Common myeloid progenitor, CD34-positive (primary cell): Measurements from ENCODE around the gene TOGARAM1.

ENCODE experiments used
- CTCF ChIA-PET: fragments of 350-600 bp; sonication (Branson Sonifier 250); formaldehyde crosslinking; loops from one replicate; lab custom pipeline; 2021; ENCODE audit warnings: antibody characterized with exemption; lab: Charles Lee
- POLR2A ChIA-PET: fragments of 350-600 bp; sonication (Branson Sonifier 250); formaldehyde crosslinking; loops from one replicate; lab custom pipeline; 2021; ENCODE audit warnings: antibody characterized with exemption; lab: Charles Lee
- DNase-seq, 3 donors: peaks; one replicate each; pipeline versions ENCODE4 v3.0.0 to v3.0.0-alpha.2; 2013
- H3K27ac ChIP-seq, 2 experiments: 1 replicate in 1 of 2; 2 replicates in 1 of 2; pipeline ENCODE4 v1.7.0; 2013; ENCODE audit warnings: inconsistent platforms in 2 of 2, low read length in 2 of 2, mild to moderate bottlenecking in 2 of 2, low read depth in 1 of 2, moderate library complexity in 1 of 2; ENCODE audit not compliant: severe bottlenecking in 2 of 2, insufficient read depth in 1 of 2, poor library complexity in 1 of 2
- H3K27me3 ChIP-seq, 5 experiments: replicated peaks in 2 of 5; 1 replicate in 3 of 5; 2 replicates in 2 of 5; pipeline versions ENCODE4 v1.6.1 to v1.7.0; 2013; ENCODE audit warnings: low read length in 4 of 5, mild to moderate bottlenecking in 2 of 5, moderate library complexity in 2 of 5, inconsistent platforms in 1 of 5; ENCODE audit not compliant: insufficient read depth in 5 of 5, control insufficient read depth in 4 of 5
- H3K36me3 ChIP-seq, 4 experiments: 1 replicate in 2 of 4; 2 replicates in 2 of 4; pipeline versions ENCODE4 v1.6.1 to v1.7.0; 2013; ENCODE audit warnings: low read length in 3 of 4, control low read depth in 1 of 4, mild to moderate bottlenecking in 1 of 4; ENCODE audit not compliant: control insufficient read depth in 4 of 4, insufficient read depth in 4 of 4
- H3K4me1 ChIP-seq, 4 experiments: 1 replicate in 3 of 4; 2 replicates in 1 of 4; pipeline versions ENCODE4 v1.6.1 to v1.7.1; 2013; ENCODE audit warnings: low read length in 3 of 4, mild to moderate bottlenecking in 3 of 4, control low read depth in 1 of 4, inconsistent platforms in 1 of 4, moderate library complexity in 1 of 4; ENCODE audit not compliant: control insufficient read depth in 4 of 4, insufficient read depth in 4 of 4; ENCODE audit errors: control extremely low read depth in 1 of 4
- H3K4me3 ChIP-seq, 7 experiments: 1 replicate in 4 of 7; 2 replicates in 3 of 7; pipeline versions ENCODE4 v1.5.1 to v1.7.0; 2013; ENCODE audit warnings: mild to moderate bottlenecking in 7 of 7, low read length in 6 of 7, moderate library complexity in 6 of 7, inconsistent platforms in 2 of 7, low read depth in 2 of 7, control low read depth in 1 of 7; ENCODE audit not compliant: insufficient read depth in 4 of 7, control insufficient read depth in 1 of 7; ENCODE audit errors: extremely low read depth in 1 of 7
- H3K9me3 ChIP-seq, 5 experiments: 1 replicate in 4 of 5; 2 replicates in 1 of 5; pipeline versions ENCODE4 v1.6.1 to v1.7.1; 2013; ENCODE audit warnings: low read length in 4 of 5, mild to moderate bottlenecking in 2 of 5, inconsistent platforms in 1 of 5, low read depth in 1 of 5, moderate library complexity in 1 of 5; ENCODE audit not compliant: control insufficient read depth in 4 of 5, insufficient read depth in 2 of 5; ENCODE audit errors: control extremely low read depth in 1 of 5
- WGBS: methylation state at CpG from one replicate; pipeline ENCODE4 v1.1.5; 2013; ENCODE audit not compliant: insufficient coverage; 5-methylcytosine and 5-hydroxymethylcytosine counted together

TOGARAM1 gene

DNA sequence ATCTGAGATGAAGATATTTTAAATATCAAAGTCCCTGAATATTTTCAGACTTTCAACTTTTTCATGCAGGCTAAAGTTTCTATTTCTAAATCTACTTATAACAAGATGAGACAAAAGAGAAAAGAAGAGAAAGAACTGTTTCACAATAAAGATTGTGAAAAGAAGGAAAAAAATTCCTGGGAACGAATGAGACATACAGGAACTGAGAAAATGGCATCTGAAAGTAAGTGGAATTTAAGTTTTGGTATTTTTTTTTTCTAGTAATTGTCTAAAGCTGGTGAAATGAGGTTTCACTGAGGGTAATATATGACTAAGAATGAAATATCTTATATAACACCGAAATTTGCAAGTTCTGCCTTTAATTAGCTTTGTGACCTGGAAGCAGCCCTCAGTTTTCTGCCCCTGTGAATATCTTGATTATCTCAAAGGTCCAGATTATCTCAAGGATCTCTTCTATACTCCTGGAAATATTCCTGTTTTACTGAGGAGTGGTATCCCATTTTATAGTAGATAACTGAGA, 66.2 kb downstream of the TOGARAM1 start:
- POLR2A ChIA-PET = no interaction called here

GRCh38 chr14:45034730-45035129, 72.7 kb downstream of the TOGARAM1 start:
- no peak overlapping the region for H3K27ac ChIP-seq
- H3K4me3 ChIP-seq = no peak overlapping the region
- no peaks in the 10 kb centered on the region for H3K27me3 ChIP-seq
- ChIA-PET POLR2A (no interaction called here), CTCF (no interaction called here)
- no peaks in the 10 kb centered on the region for H3K4me1 ChIP-seq
- no peak for DNase-seq
- H3K9me3 ChIP-seq = peaks cover 0 to 17% (median 12%) of the 10 kb centered on the region in 5 experiments
- peaks cover 18 to 70% (median 37%) of the 10 kb centered on the region in 4 experiments for H3K36me3 ChIP-seq

More for the DNA sequence above, 66.2 kb downstream of the TOGARAM1 start:
- H3K27ac ChIP-seq = no peak overlapping the region
- DNase-seq = no peak
- H3K36me3 ChIP-seq = peaks cover 5 to 32% (median 12%) of the 10 kb centered on the region in 4 experiments
- no peak overlapping the region for H3K4me3 ChIP-seq
- CTCF ChIA-PET = no interaction called here
- no peaks in the 10 kb centered on the region for H3K9me3 ChIP-seq
- no peaks in the 10 kb centered on the region for H3K27me3 ChIP-seq
- H3K4me1 ChIP-seq = no peaks in the 10 kb centered on the region
- 100% methylated on average over 1 of the region's 2 CpGs for WGBS

DNA sequence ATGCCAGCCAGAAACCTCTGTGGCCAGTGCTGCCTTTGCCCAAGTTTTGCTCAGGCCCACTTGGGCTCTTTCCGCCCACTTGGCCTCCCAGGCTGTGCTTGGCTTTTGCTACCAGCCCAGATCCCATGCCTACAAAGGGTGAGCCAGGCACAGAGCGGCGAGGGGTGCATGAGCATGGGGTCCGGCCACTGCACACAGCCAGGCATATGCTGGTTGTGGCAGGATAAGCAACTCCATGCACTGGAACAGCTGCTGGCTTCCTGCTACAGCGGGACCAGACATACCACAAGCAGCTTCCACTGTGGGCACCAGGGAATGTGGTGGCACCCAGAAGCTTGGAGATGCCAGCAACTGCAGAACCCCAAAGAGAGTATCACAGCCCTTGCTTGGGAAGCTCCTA, 76.3 kb downstream of the TOGARAM1 start:
- 100% methylated on average over 5 of the region's 5 CpGs for WGBS

GRCh38 chr14:45038865-45039264, 76.9 kb downstream of the TOGARAM1 start:
- H3K36me3 ChIP-seq = peaks cover 13 to 50% (median 30%) of the 10 kb centered on the region in 4 experiments
- 100% methylated on average over 2 of the region's 5 CpGs for WGBS
- H3K27ac ChIP-seq = no peak overlapping the region
- peaks cover 0 to 17% (median 13%) of the 10 kb centered on the region in 5 experiments for H3K9me3 ChIP-seq
- no peaks in the 10 kb centered on the region for H3K4me1 ChIP-seq
- POLR2A ChIA-PET = no interaction called here
- H3K27me3 ChIP-seq = no peaks in the 10 kb centered on the region
- CTCF ChIA-PET = interaction anchor here (0.6 to 1.3 kb wide), 2 partner anchors 9 to 1951 kb away, joined by 5 to 6 read pairs; no protein-coding TSS in a partner anchor
- peak in 2 of 3 donors; percentile 4 to 19 for DNase-seq
- no peak overlapping the region for H3K4me3 ChIP-seq

More for the DNA sequence above, 76.3 kb downstream of the TOGARAM1 start:
- H3K4me3 ChIP-seq = no peak overlapping the region
- H3K27me3 ChIP-seq = no peaks in the 10 kb centered on the region
- H3K27ac ChIP-seq = no peak overlapping the region
- CTCF ChIA-PET = interaction anchor here (1.3 kb wide), 1 partner anchor 9 kb away, joined by 6 read pairs; no protein-coding TSS in a partner anchor
- no peaks in the 10 kb centered on the region for H3K4me1 ChIP-seq
- POLR2A ChIA-PET = no interaction called here
- peaks cover 16 to 54% (median 32%) of the 10 kb centered on the region in 4 experiments for H3K36me3 ChIP-seq
- DNase-seq = no peak
- H3K9me3 ChIP-seq = peaks cover 0 to 17% (median 13%) of the 10 kb centered on the region in 5 experiments

- WGBS = 100% methylated on average over 2 of the region's 2 CpGs
- ChIA-PET CTCF (interaction anchor here (0.6 to 1.3 kb wide), 2 partner anchors 10 to 1951 kb away, joined by 5 to 6 read pairs; no protein-coding TSS in a partner anchor), POLR2A (no interaction called here)
- no peaks in the 10 kb centered on the region for H3K4me1 ChIP-seq
- H3K9me3 ChIP-seq = peaks cover 0 to 17% (median 13%) of the 10 kb centered on the region in 5 experiments
- no peak overlapping the region for H3K4me3 ChIP-seq
- no peak overlapping the region for H3K27ac ChIP-seq
- peaks cover 10 to 47% (median 26%) of the 10 kb centered on the region in 4 experiments for H3K36me3 ChIP-seq
- H3K27me3 ChIP-seq = no peaks in the 10 kb centered on the region
- no peak for DNase-seq
These were observed 77.4 kb downstream of the TOGARAM1 start for GRCh38 chr14:45039390-45039789.

- 100% methylated on average over 4 of the region's 5 CpGs for WGBS
- POLR2A ChIA-PET = no interaction called here
- H3K4me3 ChIP-seq = no peak overlapping the region
These were observed 79.7 kb downstream of the TOGARAM1 start for GRCh38 chr14:45041641-45042040.

DNA sequence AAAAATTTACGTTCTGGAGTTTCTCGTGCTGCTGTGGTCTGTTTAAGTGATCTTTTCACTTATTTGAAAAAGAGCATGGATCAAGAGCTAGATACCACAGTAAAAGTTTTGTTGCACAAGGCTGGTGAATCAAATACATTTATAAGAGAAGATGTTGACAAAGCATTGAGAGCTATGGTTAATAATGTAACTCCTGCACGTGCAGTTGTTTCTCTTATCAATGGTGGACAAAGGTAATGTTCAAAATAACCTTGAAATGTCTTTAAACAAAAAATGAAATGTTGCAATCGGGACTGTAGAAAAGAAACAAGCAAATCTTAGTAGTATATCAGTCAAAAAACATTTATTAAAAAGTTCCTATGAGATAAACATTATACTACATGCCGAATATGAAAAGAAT, 82.6 kb downstream of the TOGARAM1 start:
- H3K36me3 ChIP-seq = peaks cover 0 to 24% (median 5%) of the 10 kb centered on the region in 4 experiments
- POLR2A ChIA-PET = no interaction called here
- peaks cover 0 to 2% (median 0%) of the 10 kb centered on the region in 5 experiments for H3K9me3 ChIP-seq
- DNase-seq = no peak
- H3K4me3 ChIP-seq = no peak overlapping the region
- WGBS = 100% methylated on average over 2 of the region's 5 CpGs
- CTCF ChIA-PET = no interaction called here
- H3K27ac ChIP-seq = no peak overlapping the region
- H3K27me3 ChIP-seq = no peaks in the 10 kb centered on the region
- H3K4me1 ChIP-seq = peaks cover 0 to 4% (median 1%) of the 10 kb centered on the region in 4 experiments

More at GRCh38 chr14:45041641-45042040, 79.7 kb downstream of the TOGARAM1 start:
- Histone ChIP-seq H3K27ac (no peak overlapping the region), H3K27me3 (no peaks in the 10 kb centered on the region), H3K9me3 (peaks cover 0 to 17% (median 13%) of the 10 kb centered on the region in 5 experiments), H3K4me1 (no peaks in the 10 kb centered on the region), H3K36me3 (peaks cover 10 to 49% (median 21%) of the 10 kb centered on the region in 4 experiments)
- DNase-seq = no peak
- CTCF ChIA-PET = no interaction called here
